ENCODE results near the gene BST1.

Gene BST1, protein sequence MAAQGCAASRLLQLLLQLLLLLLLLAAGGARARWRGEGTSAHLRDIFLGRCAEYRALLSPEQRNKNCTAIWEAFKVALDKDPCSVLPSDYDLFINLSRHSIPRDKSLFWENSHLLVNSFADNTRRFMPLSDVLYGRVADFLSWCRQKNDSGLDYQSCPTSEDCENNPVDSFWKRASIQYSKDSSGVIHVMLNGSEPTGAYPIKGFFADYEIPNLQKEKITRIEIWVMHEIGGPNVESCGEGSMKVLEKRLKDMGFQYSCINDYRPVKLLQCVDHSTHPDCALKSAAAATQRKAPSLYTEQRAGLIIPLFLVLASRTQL

DNA sequence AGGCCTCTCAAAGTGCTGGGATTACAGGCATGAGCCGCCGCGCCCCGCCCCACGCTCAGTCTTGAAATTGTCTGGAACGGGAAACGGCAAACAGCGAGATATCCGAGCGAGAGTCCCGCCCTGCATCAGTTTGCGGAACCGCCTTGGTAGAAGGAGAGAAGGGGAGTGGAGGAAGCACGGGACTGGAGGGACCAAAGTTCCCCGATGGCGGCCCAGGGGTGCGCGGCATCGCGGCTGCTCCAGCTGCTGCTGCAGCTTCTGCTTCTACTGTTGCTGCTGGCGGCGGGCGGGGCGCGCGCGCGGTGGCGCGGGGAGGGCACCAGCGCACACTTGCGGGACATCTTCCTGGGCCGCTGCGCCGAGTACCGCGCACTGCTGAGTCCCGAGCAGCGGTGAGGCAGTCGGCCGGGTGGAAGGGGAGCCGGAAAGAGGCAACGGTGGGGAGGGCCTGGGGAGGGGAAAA is at the start of gene BST1:
BST1 (plus strand) TSS at position 125 of the 463 bp plus-strand sequence; CDS start at position 205, 80 bp downstream.
- DNase-seq (ENCODE audit: low read depth, low spot score): peak; percentile 21

DNA sequence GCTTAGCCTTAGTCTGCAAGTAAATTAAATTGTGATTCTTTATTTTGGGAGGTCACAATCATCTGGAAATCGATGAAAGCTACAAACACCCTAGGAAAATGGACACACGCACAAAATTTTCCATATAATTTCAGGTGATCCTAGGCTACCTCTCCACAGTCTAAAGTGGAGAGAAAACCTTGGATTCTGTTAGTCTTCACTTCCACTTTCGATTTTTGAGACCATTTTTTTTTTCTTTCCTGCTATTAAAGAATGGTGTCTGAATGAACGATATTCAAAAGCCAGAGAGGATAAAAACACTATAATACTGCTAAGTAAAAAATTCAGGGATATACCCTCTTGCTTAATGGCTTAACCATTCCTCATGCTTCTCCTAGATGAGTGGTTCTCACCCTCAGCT is 49.4 kb upstream of the BST1 start:
- DNase-seq (ENCODE audit: low read depth, low spot score): no peak

DNA sequence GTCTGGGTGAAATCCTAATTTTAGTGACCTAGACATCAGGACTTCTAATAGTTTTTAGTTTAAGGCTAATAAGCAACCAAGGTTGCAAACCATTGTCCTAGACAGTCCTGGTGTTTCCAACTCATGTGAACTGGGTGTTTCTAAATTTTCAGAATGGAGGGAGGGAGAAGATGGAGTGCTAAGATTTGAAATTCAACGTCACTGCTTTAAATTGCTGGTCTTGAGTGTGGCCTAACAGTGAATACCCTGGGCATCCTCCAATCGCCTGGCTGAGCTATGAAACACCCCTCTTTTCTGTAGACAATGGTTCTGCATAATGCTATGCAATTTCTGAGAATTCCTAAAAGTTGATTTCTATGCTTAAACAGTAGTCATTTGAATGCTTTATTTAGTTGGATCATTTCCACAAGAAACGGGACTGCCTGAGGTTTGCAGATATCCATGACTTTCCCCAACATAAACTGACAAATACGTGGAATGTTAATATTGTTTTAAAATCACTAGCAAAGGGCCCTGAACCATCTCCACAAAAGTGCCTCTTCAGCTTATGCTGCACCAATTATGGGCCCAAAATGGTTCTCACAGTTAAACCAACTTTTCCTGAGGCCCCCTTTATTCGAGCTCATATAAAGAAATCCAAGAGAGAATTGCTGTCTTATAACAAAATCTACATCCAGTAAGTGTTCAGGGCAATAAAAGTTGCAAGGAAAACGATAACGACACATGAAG is 48.8 kb upstream of the BST1 start:
- no peak for DNase-seq (ENCODE audit: low read depth, low spot score)

DNA sequence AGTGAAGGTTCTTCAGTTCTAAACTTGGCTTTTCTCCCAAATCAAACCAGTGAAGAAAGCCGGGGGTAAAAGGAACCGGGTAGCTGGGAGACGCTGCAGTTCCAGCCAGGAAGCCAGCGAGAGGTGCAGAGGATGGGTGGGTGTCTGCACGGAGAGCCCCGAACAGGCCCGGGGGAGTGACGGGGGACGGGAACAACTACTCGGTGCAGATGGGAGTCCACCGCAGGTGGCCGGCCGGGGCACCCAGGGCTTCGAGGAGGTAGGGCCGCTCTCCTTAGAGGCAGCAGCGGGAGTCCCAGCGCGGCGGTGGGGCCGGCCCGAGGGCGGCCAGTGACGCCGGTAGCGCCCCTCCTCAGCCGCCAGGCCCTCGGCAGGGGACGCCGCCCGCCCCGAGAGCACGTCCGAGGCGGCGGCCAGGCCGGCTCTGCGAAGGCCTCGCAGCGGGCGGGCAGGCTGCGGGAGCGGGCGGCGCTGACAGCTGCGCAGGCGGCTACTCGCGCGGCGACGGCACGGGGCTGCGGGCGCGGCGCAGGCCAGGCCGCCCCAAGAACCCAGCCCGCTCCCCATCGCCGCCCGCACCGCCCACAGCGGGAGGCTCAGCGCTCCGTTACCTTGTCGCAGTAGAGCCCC is 48.2 kb upstream of the BST1 start:
- no peak for DNase-seq (ENCODE audit: low read depth, low spot score)

DNA sequence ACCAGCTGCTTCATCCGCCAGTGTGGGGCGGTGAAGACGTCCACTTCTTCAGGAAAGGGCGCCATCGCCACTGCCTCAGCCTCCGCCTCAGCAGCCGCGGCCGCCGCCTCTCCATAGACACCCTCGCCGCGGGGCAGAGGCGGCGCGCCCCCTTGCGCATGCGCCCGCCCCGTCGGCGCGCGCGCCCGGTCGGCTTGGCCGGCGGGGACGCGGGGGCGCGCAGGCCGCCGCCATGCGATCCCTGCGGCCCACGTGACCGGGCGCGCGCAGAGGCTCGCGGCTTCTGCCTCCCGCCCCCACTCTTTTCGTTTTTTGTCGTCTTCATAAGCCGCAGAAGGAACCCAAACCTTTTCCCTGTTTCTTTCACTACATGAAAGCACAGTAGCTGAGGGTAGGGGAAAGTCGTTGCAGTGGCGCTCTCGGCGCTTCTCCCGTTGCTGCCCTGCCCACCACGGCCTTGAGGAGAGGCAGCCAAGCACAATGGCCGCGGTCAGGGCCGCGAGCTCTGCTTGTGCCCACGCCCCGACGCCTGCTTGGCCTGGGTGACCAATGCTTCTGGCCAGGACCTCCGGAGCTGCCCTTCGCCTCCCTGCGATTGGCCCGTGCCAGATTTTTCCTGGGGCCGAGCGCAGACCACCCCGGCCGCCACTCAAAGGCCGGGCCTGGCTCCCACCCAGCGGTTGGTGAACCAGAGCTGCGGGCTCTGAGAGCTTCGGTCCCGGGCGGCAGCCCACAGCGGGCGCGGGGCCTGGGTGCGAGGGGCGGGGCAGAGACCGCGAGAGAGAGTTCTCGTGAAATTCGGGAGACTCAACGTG is 47.4 kb upstream of the BST1 start, which contains the start of gene FBXL5:
FBXL5 (minus strand) TSS at position 135 of the 815 bp plus-strand sequence; CDS start at position 65, 70 bp downstream.
- DNase-seq (ENCODE audit: low read depth, low spot score): peak; percentile 70

DNA sequence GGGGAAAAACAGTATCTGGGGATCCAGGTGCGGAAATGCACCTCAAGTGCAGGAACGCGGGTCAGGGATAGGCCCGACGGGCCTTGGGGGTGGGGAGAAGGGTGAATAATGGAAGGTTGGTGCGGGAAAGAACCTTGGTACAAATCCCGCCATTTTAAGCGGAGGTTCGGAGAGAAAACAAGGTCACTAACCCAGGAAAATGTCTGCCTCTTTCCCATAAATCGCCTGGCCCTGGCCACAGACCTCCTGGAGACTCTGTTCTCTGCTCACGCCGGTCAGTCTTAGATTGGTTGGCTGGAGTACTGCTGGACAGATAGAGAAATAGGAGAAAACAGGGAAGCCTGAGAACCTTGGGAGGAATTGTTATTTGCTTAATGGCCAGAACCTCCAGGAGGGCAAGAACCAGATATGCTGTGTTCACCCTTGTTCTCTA is 46.8 kb upstream of the BST1 start:
- no peak for DNase-seq (ENCODE audit: low read depth, low spot score)

DNA sequence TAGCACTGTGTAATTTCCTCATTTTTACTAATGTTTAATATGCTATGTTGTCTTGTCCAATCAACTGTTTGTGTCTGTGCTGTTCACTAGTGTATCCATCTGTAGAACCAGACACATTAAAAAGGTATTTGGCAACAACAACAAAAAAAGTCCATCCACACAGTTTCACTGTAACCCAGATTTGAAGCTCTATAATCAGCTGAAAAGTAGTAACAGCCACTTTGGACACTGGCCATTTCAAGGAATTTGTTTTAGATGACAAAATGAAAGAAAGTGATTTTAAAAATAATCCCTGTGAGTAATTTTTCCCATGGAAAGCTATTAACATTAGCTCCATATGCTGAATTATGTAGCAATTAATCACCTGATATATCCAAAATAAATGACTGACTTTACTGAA is 45.5 kb upstream of the BST1 start:
- no peak for DNase-seq (ENCODE audit: low read depth, low spot score)

DNA sequence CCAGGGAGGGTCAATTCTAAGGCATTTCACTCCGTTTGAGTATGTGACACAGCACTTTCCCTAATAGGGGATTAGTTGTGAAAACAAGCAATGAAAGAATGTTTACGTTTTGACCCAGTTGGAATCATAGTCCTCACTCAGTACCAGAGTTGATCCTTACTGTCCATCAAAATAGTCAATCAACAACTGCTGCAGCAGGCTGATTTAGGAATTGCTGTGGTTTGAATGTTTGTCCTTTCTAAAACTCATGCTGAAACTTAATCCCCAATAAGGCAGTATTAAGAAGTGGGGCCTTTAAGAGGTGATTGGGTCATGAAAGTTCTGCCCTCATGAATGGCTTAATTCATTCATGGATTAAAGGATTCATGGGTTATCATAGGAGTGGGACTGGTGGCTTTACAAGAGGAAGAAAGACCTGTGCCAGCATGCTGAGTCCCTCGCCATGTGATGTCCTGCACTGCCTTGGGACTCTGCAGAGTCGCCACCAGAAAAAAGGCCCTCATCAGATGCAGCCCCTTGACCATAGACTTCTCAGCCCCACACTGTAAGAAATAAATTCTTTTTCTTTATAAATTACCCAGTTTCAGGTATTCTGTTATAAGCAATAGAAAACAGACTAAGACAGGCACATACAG is 44.6 kb upstream of the BST1 start:
- no peak for DNase-seq (ENCODE audit: low read depth, low spot score)

DNA sequence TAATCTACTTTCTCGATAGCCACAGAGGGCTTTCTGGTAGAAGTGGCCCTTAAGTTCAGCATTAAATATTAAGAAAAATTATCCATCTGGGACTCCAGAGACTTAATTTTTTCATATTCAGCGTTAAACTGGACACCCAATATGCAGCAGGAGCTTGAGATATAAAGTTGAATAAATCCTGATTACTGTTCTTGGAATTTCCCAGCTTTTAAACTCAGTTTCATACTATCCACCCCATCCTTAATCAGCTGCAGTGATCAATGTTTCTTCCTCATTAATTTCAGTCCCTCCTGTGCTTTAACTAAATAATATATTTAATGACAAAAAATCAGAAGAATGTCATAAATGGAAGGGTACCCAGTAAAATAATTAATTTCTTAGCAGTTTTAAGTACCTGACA is 44.1 kb upstream of the BST1 start:
- DNase-seq (ENCODE audit: low read depth, low spot score): no peak

DNA sequence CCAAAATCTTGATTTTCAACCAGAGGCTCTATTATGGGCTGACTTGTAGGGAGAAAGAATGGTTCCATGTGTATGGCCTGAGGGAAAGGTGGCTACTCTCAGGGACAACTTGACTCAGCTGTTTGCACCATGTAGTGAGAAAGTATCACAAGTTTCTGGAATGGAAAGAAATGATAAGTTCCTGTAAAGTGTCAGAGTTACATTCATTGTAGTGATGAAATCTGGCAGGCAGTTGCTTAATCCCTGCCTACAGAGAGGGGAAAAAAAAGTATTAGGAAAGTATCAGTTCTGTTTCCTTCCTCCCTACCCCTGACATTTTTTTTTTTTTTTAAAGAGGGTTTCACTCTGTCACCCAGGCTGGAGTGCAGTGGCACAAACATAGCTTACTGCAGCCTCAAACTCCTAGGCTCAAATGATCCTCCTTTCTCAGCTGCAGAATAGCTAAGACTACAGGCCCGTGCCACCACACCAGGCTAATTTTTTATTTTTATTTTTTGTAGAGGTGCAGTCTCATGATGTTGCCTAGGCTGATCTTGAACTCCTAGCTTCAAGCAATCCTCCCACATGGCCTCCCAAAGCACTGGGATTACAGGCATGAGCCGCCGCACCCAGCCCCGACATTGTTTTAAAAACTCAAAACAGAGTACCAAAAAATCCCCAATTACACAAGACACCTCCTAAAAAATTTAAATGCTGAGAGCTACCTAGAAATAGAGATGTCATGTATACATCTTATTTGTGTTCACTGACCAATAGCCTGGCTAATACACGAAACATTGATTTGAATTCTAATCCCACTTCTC is 42.9 kb upstream of the BST1 start:
- DNase-seq (ENCODE audit: low read depth, low spot score): no peak

DNA sequence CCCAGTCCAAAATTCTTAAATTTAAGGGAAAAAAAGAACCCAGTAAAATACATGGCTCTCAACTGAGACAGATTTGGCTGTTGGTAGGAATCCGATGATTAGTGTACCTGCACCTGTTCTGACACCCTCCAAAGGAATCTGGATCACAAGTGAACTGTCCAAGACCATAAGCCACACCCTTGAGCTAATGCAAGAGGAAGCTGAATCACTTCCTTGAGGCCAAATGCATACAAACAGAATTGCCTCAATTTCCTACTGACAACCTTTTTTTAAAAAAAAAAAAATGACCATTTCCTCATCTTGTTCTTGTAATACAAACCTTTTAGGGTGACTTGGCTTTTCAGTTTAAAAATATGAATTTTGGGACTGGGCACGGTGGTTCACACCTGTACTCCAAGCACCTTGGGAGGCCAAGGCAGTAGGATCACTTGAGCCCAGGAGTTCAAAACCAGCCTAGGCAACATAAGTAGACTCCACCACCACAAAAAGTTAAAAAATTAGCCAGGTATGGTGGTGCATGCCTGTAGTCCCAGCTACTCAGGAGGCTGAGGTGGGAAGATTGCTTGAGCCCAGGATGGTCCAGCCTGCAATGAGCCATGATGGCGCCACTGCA is 37.0 kb upstream of the BST1 start:
- DNase-seq (ENCODE audit: low read depth, low spot score): no peak

DNA sequence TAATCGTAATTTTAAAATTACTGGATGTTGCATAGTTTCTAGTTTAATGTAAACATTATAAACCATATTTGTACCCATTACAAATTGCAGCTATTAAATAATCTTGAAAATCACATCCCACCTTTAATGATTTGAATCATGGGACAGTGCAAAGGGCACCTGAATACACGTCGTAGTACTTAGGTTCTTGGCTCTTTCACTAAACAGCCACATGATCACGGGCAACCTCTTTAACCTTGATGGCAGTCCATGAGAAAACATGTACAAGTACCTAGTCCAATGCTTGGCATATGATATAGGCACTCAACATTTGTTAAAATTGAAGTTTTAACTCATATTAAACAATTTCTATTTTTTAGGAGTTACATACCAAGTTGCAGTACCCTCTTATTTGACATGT is 35.9 kb upstream of the BST1 start:
- no peak for DNase-seq (ENCODE audit: low read depth, low spot score)

DNA sequence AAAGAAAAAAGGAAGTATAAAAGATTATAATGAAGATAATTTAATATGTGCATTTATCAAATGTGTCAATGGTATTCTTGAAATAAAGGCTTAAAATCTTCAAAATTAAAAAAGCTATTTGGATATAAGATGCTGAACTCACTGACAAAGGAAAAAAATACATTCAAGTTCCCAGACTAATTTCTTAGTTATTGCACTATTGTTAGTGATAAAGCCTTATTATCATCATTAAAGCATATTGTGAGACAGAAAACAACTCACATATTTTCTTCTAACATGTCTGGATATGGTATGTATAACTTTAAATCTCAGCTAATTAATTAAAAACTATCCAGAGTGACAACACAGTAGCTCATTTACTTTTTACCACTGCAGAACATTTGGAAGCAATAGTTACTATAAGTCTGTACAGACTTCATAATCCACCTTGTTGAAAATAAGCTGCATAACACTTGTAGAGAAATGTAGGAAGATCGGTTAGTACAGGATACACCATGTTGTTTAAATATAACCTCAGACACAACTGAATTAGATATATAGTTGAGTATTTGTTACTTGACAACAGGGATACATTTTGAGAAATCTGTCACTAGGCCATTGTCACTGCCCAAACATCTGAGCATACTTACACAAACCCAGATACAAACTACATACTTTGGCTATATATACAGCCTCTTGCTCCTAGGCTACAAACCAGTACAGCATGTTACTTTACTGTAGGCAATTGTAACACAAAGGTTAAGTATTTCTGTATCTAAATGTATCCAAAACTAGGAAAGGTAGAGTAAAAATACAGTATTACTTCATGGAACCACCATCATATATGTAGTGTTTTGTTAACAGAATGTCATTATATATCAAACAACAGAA is 34.1 kb upstream of the BST1 start:
- DNase-seq (ENCODE audit: low read depth, low spot score): no peak

DNA sequence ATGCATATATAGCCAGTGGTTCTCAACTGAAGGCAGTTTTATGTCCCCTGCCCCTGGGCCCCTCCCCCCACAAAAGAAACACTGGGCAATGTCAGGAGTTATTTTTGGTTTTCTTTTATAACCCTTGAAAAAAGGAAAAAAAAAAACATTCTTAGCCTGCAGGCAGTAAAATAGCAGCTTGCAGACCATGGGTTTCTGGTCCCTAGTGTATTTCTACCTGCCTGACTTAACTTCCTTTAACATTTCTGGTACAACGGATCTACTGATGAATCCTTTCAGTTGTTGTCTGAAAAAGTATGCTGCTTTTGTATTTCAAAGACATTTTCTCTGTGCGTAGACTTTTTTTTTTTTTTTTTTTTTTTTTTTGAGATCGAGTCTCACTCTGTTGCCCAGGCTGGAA is 32.3 kb upstream of the BST1 start:
- DNase-seq (ENCODE audit: low read depth, low spot score): no peak

DNA sequence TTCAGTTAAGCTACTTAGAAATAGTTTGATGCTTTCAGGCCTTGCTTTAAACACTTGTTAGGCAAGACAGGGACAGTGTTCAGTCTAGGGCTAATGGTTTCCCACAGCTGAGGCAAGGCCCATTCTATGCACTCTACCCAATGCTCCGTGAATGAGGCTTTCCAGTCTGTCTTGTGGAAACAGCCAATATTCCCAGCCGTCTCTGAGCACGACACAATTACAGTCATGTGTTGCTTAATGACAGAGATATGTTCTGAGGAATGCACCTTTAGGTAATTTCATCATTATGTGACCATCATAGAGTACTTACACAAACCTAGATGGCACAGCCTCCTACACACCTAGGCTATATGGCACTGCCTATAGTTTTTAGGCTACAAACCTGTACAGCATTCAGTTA is 30.8 kb upstream of the BST1 start:
- no peak for DNase-seq (ENCODE audit: low read depth, low spot score)

DNA sequence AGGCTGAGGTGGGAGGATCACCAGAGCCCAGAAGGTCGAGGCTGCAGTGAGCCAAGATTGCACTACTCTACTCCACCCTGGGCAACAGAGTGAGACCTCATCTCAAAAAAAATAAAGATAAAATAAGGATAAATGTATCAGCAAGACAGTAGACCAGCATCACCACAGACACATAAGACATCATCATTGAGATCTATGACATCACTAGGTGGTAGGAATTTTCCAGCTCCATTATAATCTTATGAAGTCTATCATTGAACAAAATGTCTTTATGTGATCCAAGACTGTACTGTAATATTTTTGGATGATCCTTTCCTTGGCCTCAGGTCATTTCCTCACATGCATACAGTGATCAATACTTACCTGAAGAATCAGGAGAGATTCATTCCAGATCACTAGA is 29.5 kb upstream of the BST1 start:
- no peak for DNase-seq (ENCODE audit: low read depth, low spot score)

DNA sequence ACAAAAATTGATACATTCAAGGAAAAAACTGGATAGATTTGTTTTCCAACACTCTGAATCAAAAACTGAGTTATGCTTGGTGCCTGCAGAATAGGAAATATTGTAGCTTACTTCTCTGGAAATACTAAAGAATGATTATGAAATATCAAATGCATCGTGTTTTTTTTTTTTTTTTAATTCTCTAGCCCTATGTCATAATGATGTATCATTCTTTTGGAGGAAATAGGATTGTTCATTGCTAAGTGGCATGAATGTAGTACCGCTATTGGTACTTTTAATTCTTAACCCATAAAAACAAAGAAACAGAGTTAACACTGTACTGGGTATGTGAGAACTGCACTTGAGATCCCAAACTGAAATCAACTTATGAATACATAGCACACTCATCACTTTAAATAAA is 28.8 kb upstream of the BST1 start:
- no peak for DNase-seq (ENCODE audit: low read depth, low spot score)

DNA sequence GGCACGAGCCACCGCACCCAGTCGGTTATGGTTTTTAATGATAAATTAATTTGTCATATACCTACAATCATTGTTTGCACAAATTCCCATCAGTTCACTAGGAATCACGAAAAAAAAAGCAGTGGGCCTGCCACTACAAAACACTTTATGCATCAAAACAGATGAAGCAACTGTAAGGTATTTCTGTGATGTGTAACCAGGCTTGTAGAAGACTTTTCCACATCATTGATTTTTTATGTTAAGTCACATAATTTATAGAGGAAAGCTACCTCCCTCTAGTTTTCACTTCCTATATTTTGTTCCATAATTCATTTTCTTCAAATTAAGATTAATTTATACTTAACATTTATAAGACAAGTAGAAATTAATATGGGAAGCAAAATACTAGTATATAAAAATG is 27.9 kb upstream of the BST1 start:
- DNase-seq (ENCODE audit: low read depth, low spot score): no peak

DNA sequence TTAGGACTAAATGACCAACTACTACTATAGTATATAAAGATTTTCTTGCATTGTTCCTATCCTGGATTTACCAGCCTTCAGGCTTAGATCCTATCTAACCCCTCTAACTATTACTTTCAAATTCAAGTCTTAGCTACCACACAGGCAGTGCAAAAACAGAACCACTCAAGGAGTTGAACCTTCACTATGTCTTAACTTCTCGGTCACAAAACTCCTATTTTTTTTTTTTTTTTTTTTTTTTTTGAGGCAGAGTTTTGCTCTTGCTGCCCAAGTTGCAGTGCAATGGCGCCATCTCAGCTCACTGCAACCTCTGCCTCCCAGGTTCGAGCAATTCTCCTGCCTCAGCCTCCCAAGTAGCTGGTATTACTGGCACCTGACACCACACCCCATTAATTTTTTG is 27.5 kb upstream of the BST1 start:
- DNase-seq (ENCODE audit: low read depth, low spot score): no peak

Measured in brain pericyte (primary cell).